DMS79 treated with DMSO at 0.1 percent for 48 hours (cell line): ENCODE results near the gene MYH7.
"Not testable (repeated sequence)": the region's sequence is repeated elsewhere in the genome, so short reads cannot be mapped to it uniquely, and the experiment has no call there.

Experiments
- DNase-seq: peaks from one replicate; lab custom pipeline; 2025; lab: John Stamatoyannopoulos, UW

MYH7 gene

DNA sequence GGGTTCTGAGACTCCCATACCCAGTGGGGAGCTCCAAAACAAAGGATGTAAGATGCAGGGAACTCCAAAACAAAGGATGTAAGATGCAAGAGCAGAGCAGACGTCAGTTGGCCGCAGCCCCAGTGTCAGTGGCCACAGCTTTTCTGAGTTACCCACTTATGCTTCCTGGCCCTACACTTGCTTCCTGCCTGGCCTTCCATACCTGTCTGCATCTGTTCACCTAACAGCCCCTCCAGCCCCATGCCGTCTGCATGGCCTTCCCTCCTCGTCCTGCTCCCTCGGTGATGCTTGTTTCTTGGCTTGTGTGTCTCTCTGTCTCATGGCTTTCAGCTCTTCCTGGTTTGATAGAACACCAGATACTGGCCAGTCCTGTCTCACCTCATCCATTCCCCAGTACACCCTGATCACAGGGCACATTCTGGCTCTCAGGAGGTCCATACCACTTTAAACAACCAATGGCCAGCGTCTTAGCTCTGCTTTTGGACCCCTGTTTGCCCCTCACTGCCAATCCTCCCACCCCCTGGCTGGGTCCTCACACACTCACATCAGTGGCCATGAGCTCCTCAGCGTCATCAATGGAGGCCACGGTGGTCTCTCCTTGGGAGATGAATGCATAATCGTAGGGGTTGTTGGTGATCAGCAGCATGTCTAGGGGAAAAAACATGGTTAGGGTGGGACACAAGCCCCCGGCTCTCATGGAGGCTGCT lies 5.3 kb downstream of the MYH7 start:
- no peak for DNase-seq

DNA sequence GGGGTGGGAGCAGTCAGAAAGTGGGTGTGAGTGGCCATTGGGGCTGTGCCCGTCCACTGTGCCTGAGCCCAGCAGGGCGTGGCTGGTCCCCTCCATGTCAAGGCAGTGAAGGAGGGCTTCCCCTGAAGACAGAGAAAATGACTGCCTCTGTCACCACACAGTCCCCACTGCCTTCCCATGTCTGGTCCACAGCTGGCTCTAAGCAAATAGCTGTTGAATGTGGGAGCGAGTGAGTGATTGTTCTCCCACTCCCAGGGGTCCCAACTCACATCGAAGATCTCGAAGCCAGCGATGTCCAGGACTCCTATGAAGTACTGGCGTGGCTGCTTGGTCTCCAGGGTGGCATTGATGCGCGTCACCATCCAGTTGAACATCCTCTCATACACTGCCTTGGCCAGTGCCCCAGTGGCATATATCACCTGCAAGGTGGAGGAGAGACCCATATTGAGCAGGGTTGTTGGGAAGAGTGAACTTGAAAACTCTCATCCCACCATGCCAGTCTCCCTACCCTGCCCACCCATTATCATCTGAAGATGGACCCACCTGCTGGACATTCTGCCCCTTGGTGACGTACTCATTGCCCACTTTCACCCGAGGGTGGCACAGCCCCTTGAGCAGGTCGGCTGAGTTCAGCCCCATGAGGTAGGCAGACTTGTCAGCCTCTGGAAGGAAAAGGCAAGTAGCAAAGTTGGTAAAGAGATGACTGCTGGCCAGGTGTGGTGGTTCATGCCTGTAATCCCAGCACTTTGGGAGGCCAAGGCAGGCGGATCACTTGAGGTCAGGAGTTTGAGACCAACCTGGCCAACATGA lies 6.6 kb downstream of the MYH7 start:
- DNase-seq: no peak

DNA sequence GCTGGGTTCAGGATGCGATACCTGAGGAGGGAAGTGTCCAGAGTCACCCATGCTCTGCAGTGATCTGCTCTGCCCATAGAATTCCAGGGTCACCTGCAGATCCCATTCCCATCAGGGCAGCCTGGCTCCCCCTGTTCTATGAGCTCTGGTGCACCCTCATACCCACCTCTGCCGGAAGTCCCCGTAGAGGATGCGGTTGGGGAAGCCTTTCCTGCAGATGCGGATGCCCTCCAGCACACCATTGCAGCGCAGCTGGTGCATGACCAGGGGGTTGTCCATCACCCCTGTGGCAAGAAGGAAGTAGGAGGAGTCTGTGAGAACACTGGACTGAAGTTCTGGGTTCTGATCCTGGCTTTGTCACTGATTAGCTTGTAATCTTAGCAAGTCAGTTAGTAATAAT lies 9.7 kb downstream of the MYH7 start:
- DNase-seq: not testable (repeated sequence)

DNA sequence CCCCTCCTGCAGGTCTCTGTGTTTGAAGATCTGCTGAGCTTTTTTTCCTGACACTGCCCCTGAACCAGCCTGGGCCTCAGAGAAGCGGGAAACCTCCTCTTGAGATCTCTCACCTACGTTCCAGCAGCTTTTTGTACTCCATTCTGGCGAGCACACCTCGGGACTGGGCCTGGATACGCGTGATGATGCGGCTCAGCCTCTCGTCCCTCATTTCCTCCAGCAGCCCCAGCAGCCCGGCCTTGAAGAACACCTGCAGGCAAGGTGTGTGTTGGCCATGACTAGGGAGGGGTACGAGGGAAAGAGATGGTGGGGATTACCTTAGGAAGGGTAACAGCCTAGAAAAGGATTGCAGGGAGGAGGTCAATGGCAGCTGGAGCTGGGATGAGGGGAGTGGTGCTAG lies 10.3 kb downstream of the MYH7 start:
- no peak for DNase-seq

DNA sequence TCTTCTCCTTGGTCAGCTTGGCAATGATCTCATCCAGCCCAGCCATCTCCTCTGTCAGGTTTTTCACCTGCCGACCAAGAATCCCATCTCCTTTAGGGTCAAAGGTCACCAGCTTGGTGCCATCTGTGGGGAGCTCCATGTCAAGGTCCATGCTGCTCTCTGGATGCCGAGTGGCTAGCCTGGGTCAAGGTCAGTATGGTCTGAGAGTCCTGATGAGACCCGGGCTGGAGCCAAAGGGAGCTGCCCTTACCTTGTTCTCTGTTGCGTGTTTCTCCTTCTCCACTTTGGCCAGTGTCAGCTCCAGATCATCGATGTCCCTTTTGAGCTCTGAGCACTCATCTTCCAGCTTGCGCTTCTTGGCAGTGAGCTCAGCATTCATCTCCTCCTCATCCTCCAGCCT lies 11.8 kb downstream of the MYH7 start:
- DNase-seq: no peak

DNA sequence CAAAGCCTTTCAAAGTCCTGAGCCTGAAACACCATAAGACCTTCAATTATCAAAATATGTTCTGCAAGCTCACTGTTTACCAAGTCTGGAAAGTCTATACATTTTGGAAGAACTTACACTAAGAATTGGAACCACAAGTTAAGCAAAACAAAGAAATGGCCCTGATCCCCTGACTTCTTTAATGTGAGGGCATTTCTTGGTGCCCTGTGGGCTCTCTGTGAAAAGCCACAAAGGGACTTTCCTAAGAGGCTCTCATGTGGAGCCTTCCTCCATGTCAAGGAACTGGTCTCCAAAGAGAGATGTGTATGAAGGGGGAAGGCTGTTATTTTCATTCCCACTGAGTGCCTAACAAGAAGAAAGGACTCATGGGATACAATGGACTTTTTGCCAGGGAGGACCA lies 13.9 kb downstream of the MYH7 start:
- no peak for DNase-seq

DNA sequence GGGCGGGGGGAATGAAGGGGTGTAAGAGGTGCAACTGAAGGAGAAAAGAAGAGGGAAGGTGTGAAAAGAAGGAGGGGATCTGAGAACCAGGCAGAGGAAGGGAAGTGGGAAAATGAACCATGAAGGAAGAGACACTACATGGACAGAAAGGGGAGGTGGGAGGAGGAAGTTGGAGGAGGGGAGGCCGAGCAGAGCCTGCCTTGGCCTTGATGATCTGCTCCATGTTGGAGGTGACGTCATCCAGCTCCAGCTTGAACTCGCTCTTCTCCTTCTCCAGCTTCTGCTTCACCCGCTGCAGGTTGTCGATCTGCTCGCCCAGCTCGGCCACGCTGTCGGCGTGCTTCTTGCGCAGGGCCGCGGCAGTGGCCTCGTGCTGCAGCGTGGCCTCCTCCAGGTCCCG lies 15.8 kb downstream of the MYH7 start:
- DNase-seq: not testable (repeated sequence)

DNA sequence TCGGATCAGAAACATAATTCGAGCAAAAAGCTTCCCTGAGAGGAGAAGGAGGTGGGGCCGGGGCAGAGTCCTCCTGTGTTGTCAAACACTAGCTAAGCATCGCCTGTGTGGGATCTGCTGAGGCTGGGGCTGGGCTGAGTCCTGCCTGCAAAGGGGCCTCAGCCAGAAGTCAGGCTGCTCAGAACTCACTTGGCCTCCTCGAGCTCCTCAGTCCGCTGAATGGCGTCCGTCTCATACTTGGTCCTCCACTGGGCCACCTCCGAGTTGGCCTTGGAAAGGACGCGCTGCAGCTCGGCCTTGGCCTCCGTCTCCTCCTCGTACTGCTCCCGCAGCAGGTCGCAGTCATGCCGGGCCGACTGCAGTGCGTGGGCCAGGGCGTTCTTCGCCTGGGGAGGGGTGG lies 17.4 kb downstream of the MYH7 start:
- DNase-seq: no peak

DNA sequence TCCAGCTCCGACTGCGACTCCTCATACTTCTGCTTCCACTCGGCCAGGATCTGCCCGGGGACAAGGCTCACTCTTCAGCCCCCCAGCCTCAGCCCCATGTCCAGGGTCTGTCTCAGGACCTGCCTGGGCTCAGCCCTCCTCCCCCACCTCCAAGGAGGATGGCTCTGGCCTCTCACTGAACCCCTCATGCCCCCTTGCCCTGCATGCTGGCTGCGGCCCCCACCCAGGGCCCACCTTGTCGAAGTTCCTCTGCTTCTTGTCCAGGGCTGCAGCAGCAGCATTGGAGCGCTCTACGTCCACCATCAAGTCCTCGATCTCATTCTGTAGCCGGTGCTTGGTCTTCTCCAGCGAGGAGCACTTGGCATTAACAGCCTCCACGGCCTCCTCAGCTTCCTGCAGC lies 18.2 kb downstream of the MYH7 start:
- DNase-seq: not testable (repeated sequence)

DNA sequence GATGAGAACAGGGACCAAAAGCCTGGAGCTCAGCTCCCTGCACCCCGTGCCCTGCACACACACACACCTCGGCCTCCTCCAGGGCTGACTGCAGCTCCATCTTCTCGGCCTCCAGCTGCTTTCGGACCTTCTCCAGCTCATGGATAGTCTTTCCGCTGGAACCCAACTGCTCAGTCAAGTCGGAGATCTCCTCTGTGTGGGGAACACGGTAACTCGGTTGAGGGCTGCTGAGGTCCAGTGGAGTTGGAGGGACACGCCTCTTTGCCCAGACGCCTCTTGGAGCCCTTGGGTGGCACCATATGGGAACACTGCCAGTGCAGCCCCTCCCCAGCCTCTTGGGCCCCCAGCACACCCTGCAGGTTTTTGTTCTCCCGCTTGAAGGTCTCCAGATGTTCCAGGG lies 18.7 kb downstream of the MYH7 start:
- no peak for DNase-seq

DNA sequence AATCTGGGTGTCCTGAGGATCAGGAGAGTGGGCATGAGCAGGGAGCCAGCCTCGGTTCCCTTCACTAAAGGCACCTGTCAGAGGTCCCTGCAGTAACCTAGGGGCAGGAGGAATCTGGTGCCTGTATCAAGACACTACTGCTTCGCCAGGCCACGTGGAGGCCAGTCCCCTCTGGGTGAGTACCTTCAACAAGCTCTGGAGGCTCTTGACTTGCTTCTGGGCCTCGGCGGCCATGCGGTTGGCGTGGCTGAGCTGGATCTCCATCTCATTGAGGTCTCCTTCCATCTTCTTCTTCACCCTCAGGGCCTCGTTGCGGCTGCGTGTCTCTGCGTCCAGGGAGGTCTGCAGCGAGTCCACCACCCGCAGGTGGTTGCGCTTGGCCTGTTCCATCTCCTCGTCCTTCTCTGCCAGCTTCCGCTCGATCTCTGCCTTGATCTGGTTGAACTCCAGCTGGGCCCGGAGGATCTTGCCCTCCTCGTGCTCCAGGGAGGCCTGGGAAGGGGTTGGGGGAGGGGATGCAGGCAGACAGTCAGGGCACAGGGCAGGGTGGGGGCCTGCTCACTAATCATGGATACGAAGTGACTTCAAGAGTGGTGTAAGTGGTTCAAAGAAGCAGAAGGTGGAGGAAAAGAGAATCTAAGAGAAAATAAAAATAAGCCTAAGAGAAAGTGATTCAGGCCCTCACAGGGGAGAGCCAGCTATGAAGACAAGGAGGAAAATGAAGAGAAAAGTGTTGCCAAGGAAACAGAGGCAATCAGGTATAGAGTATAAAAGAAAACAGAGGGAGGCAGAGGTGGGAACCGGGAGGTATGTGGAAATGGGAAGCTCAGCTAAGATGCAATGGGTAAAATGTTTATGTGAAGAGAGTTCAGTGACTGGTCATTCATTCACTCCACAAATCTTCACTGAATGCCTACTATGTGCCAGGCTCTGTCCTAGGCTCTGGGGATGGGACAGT lies 19.4 kb downstream of the MYH7 start:
- DNase-seq: no peak

DNA sequence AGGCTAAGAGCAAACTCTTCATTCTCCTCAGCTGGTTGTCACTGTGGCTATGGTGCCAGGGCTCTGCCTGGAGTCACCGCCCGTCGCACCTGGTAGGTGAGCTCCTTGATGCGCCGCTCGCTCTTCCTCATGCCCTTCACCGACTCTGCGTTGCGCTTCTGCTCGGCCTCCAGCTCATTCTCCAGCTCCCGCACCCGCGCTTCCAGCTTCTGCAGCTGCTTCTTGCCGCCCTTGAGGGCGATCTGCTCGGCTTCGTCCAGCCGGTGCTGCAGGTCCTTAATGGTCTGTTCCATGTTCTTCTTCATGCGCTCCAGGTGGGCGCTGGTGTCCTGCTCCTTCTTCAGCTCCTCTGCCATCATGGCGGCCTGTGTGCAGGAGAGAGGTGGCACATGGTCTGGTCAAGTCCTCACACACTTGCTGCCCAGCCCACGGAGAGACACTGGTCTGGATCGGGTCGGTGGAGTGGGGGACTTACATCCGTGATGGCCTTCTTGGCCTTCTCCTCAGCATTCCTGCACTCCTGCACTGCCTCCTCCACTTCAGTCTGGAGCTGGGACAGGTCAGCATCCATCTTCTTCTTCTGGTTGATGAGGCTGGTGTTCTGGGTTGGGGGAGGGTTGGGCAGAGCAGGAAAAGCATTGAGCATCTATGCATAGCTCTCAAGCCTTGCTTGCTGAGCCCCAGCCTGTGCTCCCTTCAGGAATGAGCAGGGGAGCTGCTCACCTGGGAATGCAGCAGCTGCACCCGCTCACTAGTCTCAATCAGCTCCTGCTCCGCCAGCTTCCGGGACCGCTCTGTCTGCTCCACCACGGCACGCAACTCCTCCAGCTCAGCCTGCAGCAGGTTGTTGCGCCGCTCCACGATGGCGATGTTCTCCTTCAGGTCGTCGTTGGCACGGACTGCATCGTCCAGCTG lies 20.3 kb downstream of the MYH7 start:
- DNase-seq: no peak

DNA sequence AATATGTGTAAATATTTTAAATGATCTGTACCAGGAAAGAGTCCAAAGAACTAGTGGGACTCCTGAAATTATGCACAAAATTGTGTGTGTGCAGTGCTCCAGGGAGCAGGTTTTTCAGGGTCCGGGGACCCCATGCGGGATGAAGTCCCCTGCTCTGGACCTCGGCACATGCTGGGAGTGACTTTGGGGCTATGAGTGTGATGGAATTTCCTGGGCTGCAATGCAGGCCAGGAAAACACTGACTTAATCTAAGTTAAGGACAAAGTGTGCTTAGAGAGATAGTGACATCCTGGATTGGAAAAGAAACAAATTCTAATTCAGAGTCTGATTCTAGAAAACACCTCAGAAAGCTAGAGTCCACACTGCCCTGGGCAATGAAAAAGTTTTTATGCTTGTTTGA lies 21.2 kb downstream of the MYH7 start:
- no peak for DNase-seq

DNA sequence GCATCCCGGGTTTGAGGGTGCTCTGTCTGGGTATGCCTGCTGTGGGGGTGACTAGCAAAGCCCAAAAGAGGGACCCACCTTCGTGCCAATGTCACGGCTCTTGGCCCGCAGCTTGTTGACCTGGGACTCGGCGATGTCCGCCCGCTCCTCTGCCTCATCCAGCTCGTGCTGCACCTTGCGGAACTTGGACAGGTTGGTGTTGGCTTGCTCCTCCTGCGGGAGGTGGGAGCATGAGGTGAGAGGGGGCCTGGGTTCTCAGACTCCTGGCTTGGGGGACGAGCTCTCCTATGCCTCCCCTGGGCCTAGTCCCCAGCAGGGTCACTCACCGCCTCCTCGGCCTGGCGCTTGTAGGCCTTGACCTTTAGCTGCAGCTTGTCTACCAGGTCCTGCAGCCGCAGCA lies 21.8 kb downstream of the MYH7 start:
- DNase-seq: no peak

DNA sequence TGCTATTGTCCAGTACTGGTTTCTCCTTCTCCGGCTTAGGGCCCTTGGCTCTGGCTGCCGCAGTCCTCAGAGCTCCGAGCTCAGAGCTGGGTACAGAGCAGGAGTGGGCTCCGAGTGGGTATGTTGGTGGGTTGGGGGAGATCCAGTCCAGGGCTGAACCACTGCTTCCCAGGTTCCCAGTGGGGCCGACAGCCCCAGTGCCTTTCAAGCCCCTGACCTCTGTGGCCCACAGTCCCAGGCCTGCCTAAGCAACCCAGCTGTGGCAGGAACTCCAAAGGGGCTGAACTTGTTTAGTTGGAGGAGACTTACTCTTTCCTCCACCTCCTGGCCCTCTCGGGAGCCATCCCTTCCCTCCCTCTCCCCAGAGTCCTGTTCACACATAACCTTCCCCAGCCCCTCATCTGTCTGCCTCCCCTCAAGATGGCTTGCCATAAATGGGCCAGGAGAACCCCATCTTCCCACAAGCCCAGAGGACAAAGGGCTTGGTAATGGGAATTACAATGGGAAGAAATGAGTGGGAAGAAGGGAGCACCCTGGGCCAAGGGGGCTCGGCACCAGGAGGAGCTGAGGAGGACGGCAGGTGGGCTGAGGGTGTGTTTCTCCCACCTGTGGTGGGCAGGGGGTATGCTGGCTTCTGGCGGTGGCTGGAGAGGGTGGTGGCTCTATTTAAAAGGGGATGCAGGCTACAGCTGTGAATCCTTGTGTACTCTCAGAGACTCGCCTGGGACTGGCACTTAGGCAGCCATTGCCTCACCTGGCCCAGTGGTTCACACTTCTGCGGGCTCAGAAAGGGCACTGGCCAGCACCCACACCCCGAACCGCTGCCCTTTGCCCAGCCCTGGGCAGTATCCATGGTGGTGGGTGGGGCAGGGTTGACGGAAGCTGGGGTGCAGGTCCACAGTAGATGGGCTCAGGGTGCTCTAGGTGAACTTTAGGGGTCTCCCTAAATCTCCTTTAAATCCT lies 23.6 kb downstream of the MYH7 start:
- DNase-seq: no peak

DNA sequence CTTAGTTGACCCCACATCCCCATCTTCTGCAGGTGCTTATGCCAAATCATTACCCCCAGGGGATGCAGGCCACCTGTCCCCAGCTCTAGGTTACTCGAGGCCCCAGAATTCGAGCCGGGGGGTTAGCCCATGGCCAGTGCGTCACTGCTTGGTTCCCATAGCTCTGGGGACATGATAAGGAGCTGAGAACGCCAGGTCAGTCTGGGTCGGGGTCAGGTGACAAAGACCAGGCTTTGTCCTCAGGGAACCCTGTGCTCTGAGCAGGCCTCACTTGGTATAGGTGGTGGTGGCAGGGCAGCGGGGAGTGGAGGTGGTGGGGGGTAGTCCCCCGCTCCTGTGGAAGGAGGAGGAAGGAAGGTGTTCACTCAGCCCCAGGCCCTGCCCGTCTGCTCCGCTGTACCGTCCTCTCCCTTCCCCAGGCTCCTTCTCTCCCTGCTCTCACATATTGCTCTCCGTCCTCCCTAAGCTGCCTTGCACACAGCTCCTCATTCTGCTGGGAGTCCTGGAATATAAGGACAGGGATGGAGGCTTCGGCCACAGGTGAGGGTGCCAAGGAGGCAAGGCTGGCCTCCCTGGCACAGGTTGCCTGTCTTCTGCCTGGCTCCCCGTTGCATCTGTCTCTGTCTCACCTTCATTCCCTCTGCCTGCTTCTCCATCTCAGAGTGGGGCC lies 25.4 kb downstream of the MYH7 start:
- no peak for DNase-seq

DNA sequence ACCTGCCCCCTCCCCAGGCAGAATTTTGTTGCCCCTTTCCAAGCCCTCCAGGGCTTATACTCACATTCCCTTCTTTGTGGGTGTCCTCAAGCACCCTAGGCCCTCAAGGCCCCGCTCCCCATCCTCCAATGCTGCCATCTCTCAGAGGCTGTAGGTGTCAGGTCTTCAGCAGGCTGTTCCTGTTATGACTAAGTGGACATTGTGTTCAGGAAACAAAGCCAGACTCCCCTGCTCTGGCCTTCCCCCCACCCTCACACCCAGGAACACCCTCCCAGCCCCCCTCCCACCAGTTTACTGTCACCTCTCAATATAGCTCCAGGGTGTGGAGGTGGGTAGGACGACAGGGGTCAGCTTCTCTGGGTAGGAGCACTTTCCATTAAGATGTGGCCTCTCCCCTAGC lies 26.0 kb downstream of the MYH7 start:
- DNase-seq: no peak

DNA sequence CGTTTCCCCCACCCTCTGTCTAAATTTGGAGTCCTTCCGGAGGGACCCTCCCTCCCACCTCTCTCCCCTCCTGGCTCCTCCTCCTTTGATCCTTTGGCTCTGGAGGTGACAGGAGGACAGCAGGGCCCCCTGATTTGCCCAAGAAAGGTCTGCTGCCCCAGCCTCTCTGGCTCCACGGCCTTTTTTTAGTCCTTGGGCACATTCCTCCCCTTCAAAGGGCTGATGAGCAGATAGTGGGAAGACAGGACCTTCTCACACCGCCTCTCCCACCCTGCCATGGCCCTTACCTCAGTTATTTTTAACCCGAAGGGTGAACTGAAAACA lies 27.2 kb downstream of the MYH7 start:
- DNase-seq: no peak

DNA sequence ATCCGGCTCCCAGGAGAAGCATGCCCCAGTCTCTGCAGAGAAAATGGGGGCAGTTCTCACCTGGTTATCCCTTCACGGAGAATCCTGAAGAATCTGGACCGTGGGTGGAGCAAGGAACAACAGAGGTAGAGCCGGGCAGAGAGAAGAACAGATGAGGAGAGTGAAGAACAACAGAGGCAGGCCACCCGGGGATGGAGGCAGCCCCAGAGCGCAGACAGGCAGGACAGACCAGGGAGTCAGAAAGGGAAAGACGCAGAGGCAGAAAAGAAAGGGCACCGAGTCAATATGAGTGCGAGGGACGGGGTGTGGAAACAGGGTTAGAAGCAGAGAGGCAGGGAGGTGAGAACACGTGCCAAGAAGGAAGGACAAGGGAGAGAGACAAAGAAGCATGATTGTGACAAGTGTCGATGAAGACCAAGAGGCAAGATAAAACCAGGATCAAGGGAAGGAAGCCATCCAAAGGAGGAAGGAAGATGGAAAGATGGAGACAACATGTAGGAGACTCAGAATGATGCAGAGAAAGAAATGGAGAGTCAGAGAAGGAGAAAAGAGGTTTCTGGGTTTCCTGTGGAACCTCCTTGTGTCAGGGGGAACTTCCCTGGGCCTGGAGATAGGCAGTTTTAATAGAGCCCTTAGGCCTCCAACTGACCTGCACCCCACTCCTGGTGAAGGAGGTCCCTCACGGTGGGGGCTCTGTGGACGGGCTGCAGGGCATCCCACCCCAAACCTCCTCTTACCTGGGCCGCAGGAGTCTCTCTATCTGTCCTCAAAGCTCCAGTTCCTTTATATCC lies 27.7 kb downstream of the MYH7 start, which contains the start of gene MYH6:
TSS of gene MYH6 (minus strand) at position 758 of the 791 bp plus-strand sequence. CDS start 1,050 bp downstream, outside the sequence.
- no peak for DNase-seq
